GM08714 (cell line): ENCODE measurements around the gene BTBD7.
"Not testable (repeated sequence)": the region's sequence is repeated elsewhere in the genome, so short reads cannot be mapped to it uniquely, and the experiment has no call there.

Experiments used
- H3K4me3 ChIP-seq: fragments of 200-500 bp; sonication (Bioruptor generic); 2 replicates; pipeline ENCODE4 v1.5.1; 2014; ENCODE audit warnings: mild to moderate bottlenecking, low read length, inconsistent platforms
- ZNF274 ChIP-seq: IDR thresholded peaks from 2 replicates; pipeline ENCODE4 v1.6.1; 2012; ENCODE audit warnings: mild to moderate bottlenecking, low read depth, low read length

The BTBD7 gene

DNA sequence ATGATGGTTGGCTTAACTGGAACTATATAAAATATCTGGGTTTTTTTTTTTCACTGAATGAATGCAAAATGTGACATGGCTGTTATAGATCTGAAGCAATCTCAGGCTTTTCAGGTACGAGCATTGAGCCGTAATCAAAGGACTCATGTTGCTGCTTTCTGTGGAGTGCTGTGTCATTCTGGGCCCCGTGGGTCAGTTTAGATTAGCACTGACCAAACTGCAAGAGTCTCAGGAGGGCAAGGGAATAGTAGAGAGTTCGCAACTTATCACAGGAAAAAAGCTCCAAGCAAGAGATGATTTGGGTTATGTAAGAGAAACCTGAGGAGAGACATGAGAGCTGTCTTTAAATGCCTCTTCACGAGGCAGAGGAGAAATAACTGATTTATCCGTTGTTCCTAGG, 66.7 kb downstream of the BTBD7 start:
- no peak for TF ChIP-seq ZNF274
- no peak overlapping the region for H3K4me3 ChIP-seq

DNA sequence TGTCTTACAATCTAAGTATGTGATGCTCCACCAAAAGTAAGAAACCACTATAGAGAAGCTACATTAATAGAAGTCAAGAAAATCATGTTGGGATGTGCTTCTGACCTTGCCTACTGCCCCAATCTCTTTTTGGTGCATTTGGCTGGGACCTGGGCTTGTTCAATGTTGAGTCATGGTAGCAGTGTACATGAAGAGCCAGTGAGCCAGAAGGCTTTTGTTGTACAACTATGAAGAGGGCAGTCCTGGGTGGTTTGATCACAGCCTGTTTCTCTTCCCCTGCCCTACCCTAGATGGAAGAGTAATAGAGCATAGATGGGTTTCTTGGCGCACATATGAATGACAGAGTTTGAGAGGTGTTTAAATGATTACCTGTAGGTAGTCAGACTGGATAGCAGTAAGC, 69.4 kb downstream of the BTBD7 start:
- TF ChIP-seq ZNF274: no peak

DNA sequence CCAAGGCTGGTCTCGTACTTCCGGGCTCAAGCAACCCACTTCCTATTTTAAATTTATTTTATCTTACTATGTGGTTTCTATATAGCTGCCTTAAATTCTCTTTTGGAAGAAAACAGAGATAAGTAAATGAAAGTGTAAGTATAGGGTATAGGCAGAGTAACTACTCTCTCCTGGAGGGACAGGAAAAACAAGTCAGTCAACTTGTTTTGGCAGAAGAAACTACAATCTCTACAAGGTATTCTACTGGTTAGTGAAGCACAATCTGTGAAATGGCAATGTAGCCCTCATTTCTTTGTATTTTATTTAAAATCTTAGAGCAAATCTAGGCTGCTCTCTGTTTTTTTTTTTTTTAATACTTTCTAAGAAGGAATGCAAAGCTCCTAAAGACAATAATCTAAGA, 70.4 kb downstream of the BTBD7 start:
- no peak for TF ChIP-seq ZNF274

More for the DNA sequence above, 69.4 kb downstream of the BTBD7 start:
- no peak overlapping the region for H3K4me3 ChIP-seq

GRCh38 chr14:93249128-93249831, 83.6 kb downstream of the BTBD7 start:
- no peak for TF ChIP-seq ZNF274
- no peak overlapping the region for H3K4me3 ChIP-seq

More for the DNA sequence above, 70.4 kb downstream of the BTBD7 start:
- H3K4me3 ChIP-seq: no peak overlapping the region

DNA sequence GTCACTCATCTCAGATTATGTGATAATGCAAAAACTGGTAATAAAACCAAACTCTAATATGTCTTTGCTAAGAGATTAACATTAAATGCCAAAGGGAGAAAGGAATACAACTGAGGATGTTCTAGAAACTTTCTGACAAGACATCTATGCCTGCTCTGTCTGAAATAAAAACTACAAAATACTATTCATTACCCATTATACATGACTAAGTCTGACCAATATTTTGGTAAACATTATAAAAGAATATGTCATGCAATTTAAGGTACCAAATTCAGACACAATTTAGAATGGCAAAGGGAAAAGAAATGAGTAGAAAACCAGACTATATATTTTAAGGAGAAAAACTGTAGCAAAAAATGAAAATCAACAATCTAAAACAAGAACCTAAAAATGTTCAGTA, 86.3 kb downstream of the BTBD7 start:
- no peak overlapping the region for H3K4me3 ChIP-seq
- no peak for TF ChIP-seq ZNF274

- H3K4me3 ChIP-seq: no peak overlapping the region
- TF ChIP-seq ZNF274: no peak
Observed at GRCh38 chr14:93245764-93246420, 86.9 kb downstream of the BTBD7 start.

- no peak overlapping the region for H3K4me3 ChIP-seq
- TF ChIP-seq ZNF274: no peak
Observed at GRCh38 chr14:93240678-93241000, 92.2 kb downstream of the BTBD7 start.

DNA sequence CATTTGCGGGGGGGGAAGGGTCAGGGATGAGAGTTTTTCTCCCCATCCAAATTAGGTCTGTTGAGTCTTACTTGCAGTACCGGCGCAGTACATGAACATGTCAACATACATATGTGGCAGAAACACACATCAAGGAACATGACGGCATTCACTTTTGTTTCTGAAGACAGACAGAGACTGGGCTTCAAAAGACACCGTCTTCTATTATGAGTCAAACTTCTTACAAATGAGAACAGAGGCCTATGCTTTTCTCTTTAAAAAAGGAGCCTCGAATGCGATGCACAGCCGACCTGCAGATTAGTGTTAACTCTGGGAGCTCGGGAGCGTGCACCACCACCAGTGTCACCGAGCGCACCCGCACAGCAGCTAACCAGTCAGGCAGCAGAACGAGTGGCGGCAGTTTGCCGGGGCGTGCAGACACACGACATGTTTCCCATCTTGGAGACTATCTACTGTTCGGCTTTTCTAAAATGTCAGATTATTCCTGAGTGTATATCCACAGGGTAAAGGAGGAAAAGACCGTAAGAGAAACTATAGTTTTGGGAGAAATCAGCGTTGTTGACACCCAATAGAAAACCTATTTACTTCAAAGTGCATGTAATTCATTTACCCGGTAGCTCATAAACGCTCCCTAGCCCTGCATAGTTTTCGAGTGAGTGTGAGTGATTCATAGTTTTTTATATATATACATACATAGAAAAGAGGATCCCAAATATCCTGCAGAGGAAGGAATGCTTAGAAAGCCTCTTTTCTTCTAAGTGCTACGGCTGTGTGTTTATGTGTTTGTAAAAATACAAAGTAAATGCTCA, 92.8 kb downstream of the BTBD7 start:
- H3K4me3 ChIP-seq: no peak overlapping the region
- TF ChIP-seq ZNF274: no peak

- no peak for TF ChIP-seq ZNF274
Observed at GRCh38 chr14:93234798-93235197, 98.0 kb downstream of the BTBD7 start.

GRCh38 chr14:93233078-93233477, 99.8 kb downstream of the BTBD7 start:
- H3K4me3 ChIP-seq: not testable (repeated sequence)

More at GRCh38 chr14:93234798-93235197, 98.0 kb downstream of the BTBD7 start:
- no peak overlapping the region for H3K4me3 ChIP-seq

DNA sequence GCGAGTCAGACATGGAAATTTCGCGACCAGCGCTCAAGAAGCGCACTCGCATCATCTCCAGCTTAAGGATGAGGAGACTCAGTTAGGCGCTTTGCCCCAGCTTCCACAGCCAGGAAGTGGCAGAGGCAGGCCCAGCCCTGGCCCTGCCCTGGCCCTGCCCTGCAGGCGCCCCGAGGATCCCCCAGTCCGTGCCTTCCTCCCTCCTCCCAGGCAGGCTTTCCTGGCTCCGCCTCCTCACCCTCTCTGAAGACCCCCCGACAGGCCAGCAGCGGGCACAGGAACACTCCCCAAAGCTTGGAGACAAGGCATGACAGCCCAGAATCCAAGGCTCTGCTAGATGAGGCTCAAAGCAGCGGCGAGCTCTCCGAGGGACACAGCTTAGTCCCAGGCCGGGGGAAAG, 100.7 kb downstream of the BTBD7 start:
- TF ChIP-seq ZNF274: no peak

GRCh38 chr14:93231129-93231979, 101.5 kb downstream of the BTBD7 start:
- H3K4me3 ChIP-seq: peak overlapping the region; percentile 43; the same call in 1 of the 2 replicates
- TF ChIP-seq ZNF274: no peak

More for the DNA sequence above, 100.7 kb downstream of the BTBD7 start:
- no peak overlapping the region; the same call in 1 of the 2 replicates for H3K4me3 ChIP-seq

DNA sequence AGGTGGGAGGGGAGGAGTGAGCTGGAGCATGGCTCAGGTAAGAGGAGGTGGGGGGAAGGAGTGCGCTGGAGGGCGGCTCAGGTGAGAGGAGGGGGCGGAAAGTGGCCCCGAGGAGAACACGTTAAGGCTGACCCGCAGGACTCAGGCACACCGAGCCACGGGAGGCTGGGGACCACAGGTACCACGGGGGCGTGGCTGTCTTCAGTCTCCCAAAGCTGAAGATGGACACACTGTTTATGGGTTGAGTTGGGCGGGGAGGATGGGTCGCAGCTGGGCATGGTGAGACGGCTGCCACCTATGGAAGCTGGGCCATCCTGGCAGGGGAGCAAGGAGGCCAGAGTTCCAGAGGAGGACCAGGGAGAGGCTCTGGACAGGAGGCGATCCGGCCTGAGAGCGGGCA, 102.3 kb downstream of the BTBD7 start:
- TF ChIP-seq ZNF274: no peak
- no peak overlapping the region for H3K4me3 ChIP-seq

GRCh38 chr14:93228550-93228949, 104.3 kb downstream of the BTBD7 start:
- no peak overlapping the region for H3K4me3 ChIP-seq
- TF ChIP-seq ZNF274: no peak
